Endothelial cell of umbilical vein (primary cell): Measurements from ENCODE around the gene SFMBT1. TPM values are rescaled to one million over a fixed set of nuclear protein-coding genes. Genes with fewer than 3 reads are reported as not detected.

ENCODE experiments used
- BruUV-seq: library from RNA; stranded (reverse); fragments of 400-500 nt; replicated peaks from 2 replicates; lab custom pipeline; 2021; lab: Mats Ljungman, UMichigan
- CTCF ChIA-PET: fragments of 300-600, 350-600 bp; sonication (Branson Sonifier 250); formaldehyde crosslinking; loops from one replicate; lab custom pipeline; 2021; ENCODE audit warnings: antibody characterized with exemption, inconsistent platforms; lab: Charles Lee
- POLR2A ChIA-PET: fragments of 300-600, 350-600 bp; sonication (Branson Sonifier 250); formaldehyde crosslinking; loops from one replicate; lab custom pipeline; 2021; ENCODE audit warnings: antibody characterized with exemption, inconsistent platforms; lab: Charles Lee
- DNase-seq: peaks from one replicate; pipeline ENCODE4 v3.0.0-alpha.2; 2011; ENCODE audit warnings: low read depth, low spot score
- FAIRE-seq: peaks from 2 replicates; lab custom pipeline; 2011; peaks lifted over from hg19 to GRCh38; lab: Jason Lieb, UNC
- H2AFZ ChIP-seq: 2 replicates; pipeline ENCODE4 v1.6.0; 2012; ENCODE audit warnings: low read depth, low read length, control low read depth, inconsistent platforms
- H3K27ac ChIP-seq: 2 replicates; pipeline ENCODE4 v1.5.1; 2011; ENCODE audit warnings: low read depth, mild to moderate bottlenecking, control low read depth, low read length, moderate library complexity; ENCODE audit not compliant: insufficient read depth
- H3K27me3 ChIP-seq, 2 experiments: 2 replicates each; pipeline versions ENCODE4 v1.6.0 to v1.6.1; 2011; ENCODE audit warnings: low read length in 2 of 2, mixed read lengths in 1 of 2; ENCODE audit not compliant: control insufficient read depth in 2 of 2, insufficient read depth in 2 of 2
- H3K36me3 ChIP-seq, 2 experiments: 2 replicates in 1 of 2; 3 replicates in 1 of 2; pipeline ENCODE4 v1.5.1; 2011; ENCODE audit warnings: low read length in 2 of 2, mild to moderate bottlenecking in 1 of 2, moderate library complexity in 1 of 2; ENCODE audit not compliant: control insufficient read depth in 2 of 2, insufficient read depth in 2 of 2; ENCODE audit errors: extremely low read depth in 1 of 2
- H3K4me1 ChIP-seq: 3 replicates; pipeline ENCODE4 v1.5.1; 2011; ENCODE audit warnings: mild to moderate bottlenecking, low read length; ENCODE audit not compliant: control insufficient read depth, insufficient read depth; ENCODE audit errors: extremely low read depth
- H3K4me2 ChIP-seq: 2 replicates; pipeline ENCODE4 v1.6.1; 2011; ENCODE audit warnings: low read length, control low read depth, mixed read lengths; ENCODE audit not compliant: insufficient read depth
- H3K4me3 ChIP-seq, 3 experiments: fragments of 200-600 bp in 1 of 3; sonication (generic), shearing (Covaris generic) in 1 of 3; replicated peaks in 1 of 3; 2 replicates each; pipeline ENCODE4 v1.5.1; 2011 to 2016; ENCODE audit warnings: control low read depth in 3 of 3, low read length in 3 of 3, mild to moderate bottlenecking in 2 of 3, inconsistent platforms in 1 of 3, low read depth in 1 of 3, moderate library complexity in 1 of 3; ENCODE audit not compliant: insufficient read depth in 1 of 3
- H3K79me2 ChIP-seq: 2 replicates; pipeline ENCODE4 v1.6.0; 2012; ENCODE audit warnings: low read length, inconsistent platforms; ENCODE audit not compliant: control insufficient read depth, insufficient read depth
- H3K9ac ChIP-seq: replicated peaks from 2 replicates; pipeline ENCODE3; 2011; ENCODE audit warnings: low read length, control low read depth; ENCODE audit not compliant: insufficient read depth; ENCODE audit errors: extremely low read depth
- H3K9me1 ChIP-seq: replicated peaks from 3 replicates; pipeline ENCODE4 v1.6.0; 2011; ENCODE audit warnings: mild to moderate bottlenecking, low read length; ENCODE audit not compliant: control insufficient read depth, insufficient read depth; ENCODE audit errors: extremely low read depth
- H3K9me3 ChIP-seq: replicated peaks from 2 replicates; pipeline ENCODE4 v1.5.1; 2012; ENCODE audit warnings: low read length, inconsistent platforms; ENCODE audit not compliant: control insufficient read depth, insufficient read depth
- H4K20me1 ChIP-seq: replicated peaks from 2 replicates; pipeline ENCODE3; 2011; ENCODE audit warnings: mild to moderate bottlenecking, low read length; ENCODE audit not compliant: control insufficient read depth, insufficient read depth; ENCODE audit errors: extremely low read depth
- EZH2 ChIP-seq: IDR thresholded peaks from 2 replicates; pipeline ENCODE4 v1.6.1; 2012; ENCODE audit warnings: borderline replicate concordance, low read depth, mild to moderate bottlenecking, moderate library complexity, low read length, inconsistent platforms; ENCODE audit not compliant: severe bottlenecking
- FOS ChIP-seq: IDR thresholded peaks from 2 replicates; pipeline ENCODE4 v1.6.1; 2011; ENCODE audit warnings: mild to moderate bottlenecking, low read length, moderate library complexity, borderline replicate concordance; ENCODE audit not compliant: insufficient read depth
- GATA2 ChIP-seq: IDR thresholded peaks from 2 replicates; pipeline ENCODE4 v1.7.0; 2011; ENCODE audit warnings: low read depth, mild to moderate bottlenecking, moderate library complexity, mixed read lengths, low read length; ENCODE audit not compliant: insufficient read length, insufficient read depth
- JUN ChIP-seq: IDR thresholded peaks from 2 replicates; pipeline ENCODE4 v1.6.1; 2011; ENCODE audit warnings: borderline replicate concordance, low read depth; ENCODE audit not compliant: insufficient read length, insufficient read depth
- MYC ChIP-seq: IDR thresholded peaks from one replicate; pipeline ENCODE4 v1.6.1; 2011; ENCODE audit warnings: mild to moderate bottlenecking, low read depth, low read length
- POLR2A ChIP-seq: IDR thresholded peaks from 2 replicates; pipeline ENCODE4 v1.6.1; 2012; ENCODE audit warnings: low read depth, mild to moderate bottlenecking, control low read depth, low read length
- POLR2AphosphoS5 ChIP-seq: IDR thresholded peaks from 2 replicates; pipeline ENCODE4 v1.6.1; 2012; ENCODE audit warnings: low read depth, mild to moderate bottlenecking, control low read depth, low read length, moderate library complexity; ENCODE audit not compliant: insufficient read depth
- dilution Hi-C: fragments of 300-500 bp; cut with MboI; formaldehyde crosslinking; loops from one replicate; pipeline ENCODE4 v1.15.0; 2019; ENCODE audit warnings: low sequenced_read_pairs; ENCODE audit not compliant: extremely low pct_ligation_motif_present
- intact Hi-C: fragments of 100-400 bp; cut with micrococcal nuclease; formaldehyde crosslinking; loops from one replicate; pipeline ENCODE4 v1.10.0; 2022
- polyA plus RNA-seq, 4 experiments: library from polyadenylated mRNA; depleted of rRNA in 3 of 4; stranded (reverse) in 3 of 4; unstranded in 1 of 4; fragments of >200 nt; gene quantifications; 2 replicates each; pipeline versions ENCODE4 v1.2.1 to v1.2.3, GENCODE V29; 2011 to 2012; ENCODE audit warnings: missing spikeins in 1 of 4
- total RNA-seq: library from RNA; stranded (reverse); gene quantifications from 2 replicates; pipeline ENCODE4 v1.2.3, GENCODE V29; 2021
- TF ChIP-seq, protein P1 (sequence below), 2 donors: IDR thresholded peaks; 1 replicate in 1 of 2; 2 replicates in 1 of 2; pipeline ENCODE4 v1.5.1; 2011; ENCODE audit warnings: low read length in 2 of 2, mild to moderate bottlenecking in 2 of 2, moderate library complexity in 2 of 2, control low read depth in 1 of 2, inconsistent platforms in 1 of 2, low read depth in 1 of 2; ENCODE audit not compliant: insufficient read depth in 1 of 2; ENCODE audit errors: extremely low read depth in 1 of 2
- TF ChIP-seq, protein P2 (sequence below): IDR thresholded peaks from 2 replicates; pipeline ENCODE4 v1.6.1; 2011; ENCODE audit not compliant: insufficient read depth, insufficient read length

SFMBT1 gene
- total and polyA plus RNA-seq, 2 donors (not counting 3 experiments of a cell fraction or from before 2014, with no cell fraction given) = 1.8 to 6.0 TPM

GRCh38 chr3:53009826-53010539, 35.9 kb downstream of the SFMBT1 start:
- H3K9me1 ChIP-seq = no peaks in the 10 kb centered on the region
- ChIA-PET CTCF (interaction anchor here (0.9 kb wide), 1 partner anchor 45 kb away, joined by 4 read pairs; no protein-coding TSS in a partner anchor), POLR2A (no interaction called here)
- no peak overlapping the region for H3K4me2 ChIP-seq
- no TSS peak for BruUV-seq
- H2AFZ ChIP-seq = no peak overlapping the region
- H3K9ac ChIP-seq = no peak overlapping the region
- TF ChIP-seq POLR2A = no peak
- no peak for TF ChIP-seq GATA2
- H3K4me1 ChIP-seq = no peaks in the 10 kb centered on the region
- no peaks in the 10 kb centered on the region for H4K20me1 ChIP-seq
- no peaks in the 10 kb centered on the region for H3K9me3 ChIP-seq
- no peaks in the 10 kb centered on the region for H3K27me3 ChIP-seq
- dilution Hi-C loops = no loop called here
- no peaks in the 10 kb centered on the region for H3K36me3 ChIP-seq
- H3K4me3 ChIP-seq = no peak overlapping the region
- DNase-seq (no peak), FAIRE-seq (no peak)
- intact Hi-C loops = no loop called here
- no peak overlapping the region for H3K27ac ChIP-seq
- H3K79me2 ChIP-seq = no peaks in the 10 kb centered on the region

DNA sequence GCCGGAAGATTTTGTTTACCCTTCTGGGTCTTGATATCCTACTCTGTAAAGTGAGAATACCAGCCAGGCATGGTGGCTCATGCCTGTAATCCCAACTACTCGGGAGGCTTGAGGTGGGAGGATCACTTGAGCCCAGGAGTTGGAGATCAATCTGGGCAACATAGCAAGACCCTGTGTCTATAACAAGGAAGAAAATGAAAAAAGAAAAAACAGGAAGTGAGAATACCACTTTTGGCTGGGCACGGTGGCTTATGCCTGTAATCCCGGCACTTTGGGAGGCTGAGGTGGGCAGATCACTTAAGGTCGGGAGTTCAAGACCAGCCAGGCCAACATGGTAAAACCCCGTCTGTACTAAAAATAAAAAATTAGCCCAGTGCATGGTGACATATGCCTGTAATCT, 36.9 kb downstream of the SFMBT1 start:
- H3K27ac ChIP-seq = no peak overlapping the region
- no peak for FAIRE-seq
- H2AFZ ChIP-seq = no peak overlapping the region
- no peak for DNase-seq
- dilution Hi-C loops = no loop called here
- no peaks in the 10 kb centered on the region for H3K9me1 ChIP-seq
- intact Hi-C loops = no loop called here
- H4K20me1 ChIP-seq = no peaks in the 10 kb centered on the region
- no peak overlapping the region for H3K4me3 ChIP-seq
- ChIA-PET CTCF (no interaction called here), POLR2A (no interaction called here)
- H3K9ac ChIP-seq = no peak overlapping the region
- no peak overlapping the region for H3K4me2 ChIP-seq
- BruUV-seq = no TSS peak
- H3K4me1 ChIP-seq = no peaks in the 10 kb centered on the region
- H3K36me3 ChIP-seq = no peaks in the 10 kb centered on the region
- no peaks in the 10 kb centered on the region for H3K27me3 ChIP-seq
- no peaks in the 10 kb centered on the region for H3K79me2 ChIP-seq
- no peaks in the 10 kb centered on the region for H3K9me3 ChIP-seq
- TF ChIP-seq MYC (no peak), POLR2A (no peak), FOS (no peak), EZH2 (no peak), GATA2 (no peak), POLR2AphosphoS5 (no peak), JUN (no peak)
- TF ChIP-seq, protein P1, sequence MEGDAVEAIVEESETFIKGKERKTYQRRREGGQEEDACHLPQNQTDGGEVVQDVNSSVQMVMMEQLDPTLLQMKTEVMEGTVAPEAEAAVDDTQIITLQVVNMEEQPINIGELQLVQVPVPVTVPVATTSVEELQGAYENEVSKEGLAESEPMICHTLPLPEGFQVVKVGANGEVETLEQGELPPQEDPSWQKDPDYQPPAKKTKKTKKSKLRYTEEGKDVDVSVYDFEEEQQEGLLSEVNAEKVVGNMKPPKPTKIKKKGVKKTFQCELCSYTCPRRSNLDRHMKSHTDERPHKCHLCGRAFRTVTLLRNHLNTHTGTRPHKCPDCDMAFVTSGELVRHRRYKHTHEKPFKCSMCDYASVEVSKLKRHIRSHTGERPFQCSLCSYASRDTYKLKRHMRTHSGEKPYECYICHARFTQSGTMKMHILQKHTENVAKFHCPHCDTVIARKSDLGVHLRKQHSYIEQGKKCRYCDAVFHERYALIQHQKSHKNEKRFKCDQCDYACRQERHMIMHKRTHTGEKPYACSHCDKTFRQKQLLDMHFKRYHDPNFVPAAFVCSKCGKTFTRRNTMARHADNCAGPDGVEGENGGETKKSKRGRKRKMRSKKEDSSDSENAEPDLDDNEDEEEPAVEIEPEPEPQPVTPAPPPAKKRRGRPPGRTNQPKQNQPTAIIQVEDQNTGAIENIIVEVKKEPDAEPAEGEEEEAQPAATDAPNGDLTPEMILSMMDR (IDR thresholded peaks at IDR 0.05; ENCODE audit: extremely low read depth in 1 of 2, insufficient read depth in 1 of 2, low read depth in 1 of 2, low read length in 2 of 2) = no peak
- TF ChIP-seq, protein P2, sequence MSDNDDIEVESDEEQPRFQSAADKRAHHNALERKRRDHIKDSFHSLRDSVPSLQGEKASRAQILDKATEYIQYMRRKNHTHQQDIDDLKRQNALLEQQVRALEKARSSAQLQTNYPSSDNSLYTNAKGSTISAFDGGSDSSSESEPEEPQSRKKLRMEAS = no peak
